Stimulated activated CD4-positive, alpha-beta T cell treated with anti-CD3 and anti-CD28 coated beads, TNF-alpha, amount 100 ng/mL, for 48 hours (primary cell): Measurements from ENCODE around the gene SDCBP2.

ENCODE experiments used
- DNase-seq, 3 donors: peaks; one replicate each; pipeline ENCODE4 v3.0.0-alpha.2; 2020; ENCODE audit warnings: low read depth in 3 of 3

SDCBP2 gene

DNA sequence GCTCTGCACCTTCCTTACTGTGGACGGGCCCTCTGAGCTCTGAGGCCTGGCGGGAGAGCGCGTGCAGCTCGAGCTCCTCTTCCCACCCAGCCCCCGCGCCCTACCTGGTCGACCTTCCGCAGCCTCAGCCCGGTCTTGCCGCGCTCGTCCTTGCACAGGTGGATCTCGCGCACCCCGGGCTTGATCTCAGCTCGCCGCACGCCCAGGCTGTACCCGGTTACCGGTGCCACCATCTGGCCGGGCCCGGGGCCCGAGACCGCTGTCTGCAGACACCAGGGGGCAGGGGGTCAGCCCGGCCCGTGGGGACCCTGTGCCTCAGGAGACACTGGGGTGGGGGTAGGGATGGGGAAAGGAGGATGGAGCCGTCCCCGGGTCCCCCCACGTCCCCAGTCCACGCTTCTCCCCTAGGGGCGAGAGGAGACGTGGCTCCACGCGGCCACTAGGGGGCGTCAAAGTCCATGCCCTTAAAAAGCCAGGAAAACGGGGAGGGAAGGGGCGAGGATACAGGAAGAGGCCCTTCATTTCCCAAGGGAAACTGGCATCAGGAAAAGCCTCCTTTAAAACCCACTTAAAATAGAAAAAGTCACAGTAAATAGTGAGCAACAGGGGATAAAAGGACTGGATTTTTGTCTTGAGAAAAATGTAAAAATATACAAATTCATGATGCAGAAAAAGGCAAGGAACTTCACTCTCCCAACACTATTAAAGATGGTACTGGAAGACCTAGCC lies 15.5 kb downstream of the SDCBP2 start:
- DNase-seq = peak in 2 of 3 donors; percentile 41 to 67

DNA sequence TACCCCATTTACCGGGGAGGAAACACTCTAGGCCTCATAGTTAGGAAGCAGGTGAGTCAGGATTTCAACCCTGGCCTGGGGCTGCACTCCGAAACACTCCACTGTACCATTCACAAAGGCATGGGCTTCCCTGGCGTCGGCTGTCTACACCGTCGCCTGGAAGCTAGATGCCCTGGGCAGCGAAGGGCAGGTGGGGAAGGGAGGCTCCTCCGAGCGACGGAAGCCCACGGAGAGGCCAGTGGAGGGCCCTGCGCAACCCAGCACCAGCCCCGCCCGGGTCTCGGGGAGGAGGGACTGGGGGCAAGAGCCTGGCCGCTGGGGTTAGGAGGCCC lies 16.1 kb downstream of the SDCBP2 start:
- no peak for DNase-seq

- no peak for DNase-seq
These were observed 16.6 kb downstream of the SDCBP2 start for GRCh38 chr20:1312308-1312707.

GRCh38 chr20:1310506-1311190 lies 18.3 kb downstream of the SDCBP2 start:
- DNase-seq = no peak

DNA sequence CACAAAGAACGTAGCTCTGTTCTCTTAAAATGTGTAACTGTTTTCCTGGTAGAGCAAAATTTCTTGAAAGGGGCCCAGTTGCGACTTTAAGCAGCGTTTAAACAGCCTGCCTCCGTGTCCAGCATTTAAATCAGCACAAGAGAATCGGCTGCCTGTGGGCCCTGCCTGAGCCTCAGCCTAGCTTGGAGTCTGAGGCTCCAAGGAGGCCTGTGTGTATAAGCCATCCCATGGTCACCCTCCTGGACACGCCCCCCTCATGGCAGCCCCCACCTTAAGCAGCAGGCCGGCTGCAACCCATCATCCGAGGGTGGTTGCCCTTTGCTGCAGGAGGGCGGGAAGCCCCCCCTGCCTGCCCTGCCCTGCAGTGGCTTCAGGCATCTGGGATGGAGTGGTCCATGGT lies 18.9 kb downstream of the SDCBP2 start:
- no peak for DNase-seq

DNA sequence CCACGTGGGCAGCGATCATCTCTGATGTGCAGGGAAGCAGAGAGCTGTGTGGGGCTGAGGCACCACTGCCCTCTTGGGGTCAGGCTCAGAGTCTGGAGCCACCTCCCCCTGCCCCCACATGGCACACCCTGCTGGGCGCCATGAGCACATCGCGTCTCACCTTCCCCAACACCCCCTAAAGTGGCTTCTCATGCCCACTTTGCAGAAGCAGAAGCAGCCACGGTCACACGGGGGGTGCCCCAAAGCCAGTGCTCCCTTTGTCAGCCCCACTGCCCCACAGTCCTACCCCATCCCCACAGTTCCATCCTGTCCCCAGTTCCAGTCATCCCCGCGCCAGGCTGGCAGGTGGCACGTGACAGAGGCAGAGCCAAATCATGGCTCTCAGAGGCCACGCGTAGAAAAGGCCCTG lies 19.5 kb downstream of the SDCBP2 start:
- no peak for DNase-seq

DNA sequence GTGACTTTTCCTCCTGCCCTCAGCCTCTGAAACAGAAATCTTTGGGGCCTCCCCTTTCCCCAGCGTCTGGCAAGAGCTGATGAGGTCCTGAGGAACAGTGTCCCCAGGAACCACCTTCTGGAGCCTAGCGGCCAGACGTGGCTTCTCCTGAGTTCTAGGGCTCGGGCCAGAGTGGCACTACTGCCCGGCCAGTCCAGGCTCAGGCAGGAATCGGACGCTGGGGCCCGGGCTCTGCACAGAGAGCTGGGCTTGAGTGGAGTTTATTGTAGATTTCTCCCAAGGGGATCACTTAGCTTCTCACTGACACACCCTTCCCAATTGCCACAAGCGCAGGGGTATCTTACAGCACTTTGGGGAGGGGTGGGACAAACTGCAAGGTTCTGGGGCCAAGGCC lies 20.2 kb downstream of the SDCBP2 start:
- no peak for DNase-seq

GRCh38 chr20:1308067-1308701 lies 20.8 kb downstream of the SDCBP2 start:
- no peak for DNase-seq

DNA sequence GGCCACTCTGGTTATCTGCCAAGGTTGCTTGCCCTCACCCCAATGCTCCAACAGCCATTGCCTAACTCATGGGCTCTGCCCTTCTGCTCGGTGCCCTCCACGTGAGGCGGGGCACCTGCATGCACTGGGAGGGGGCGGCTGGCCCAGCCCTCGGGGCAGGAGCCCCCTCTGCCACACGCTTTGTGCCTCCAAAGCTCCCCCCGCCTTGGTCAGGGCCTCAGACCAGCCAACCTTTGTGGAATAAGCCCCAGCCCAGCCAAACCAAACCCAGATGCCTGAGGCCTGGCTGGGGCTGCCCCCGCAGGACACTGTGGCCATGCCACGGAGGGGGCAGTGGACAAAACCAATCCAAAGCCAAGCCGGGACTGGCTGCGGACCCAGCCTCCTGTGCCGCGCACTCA lies 21.4 kb downstream of the SDCBP2 start:
- DNase-seq = no peak

DNA sequence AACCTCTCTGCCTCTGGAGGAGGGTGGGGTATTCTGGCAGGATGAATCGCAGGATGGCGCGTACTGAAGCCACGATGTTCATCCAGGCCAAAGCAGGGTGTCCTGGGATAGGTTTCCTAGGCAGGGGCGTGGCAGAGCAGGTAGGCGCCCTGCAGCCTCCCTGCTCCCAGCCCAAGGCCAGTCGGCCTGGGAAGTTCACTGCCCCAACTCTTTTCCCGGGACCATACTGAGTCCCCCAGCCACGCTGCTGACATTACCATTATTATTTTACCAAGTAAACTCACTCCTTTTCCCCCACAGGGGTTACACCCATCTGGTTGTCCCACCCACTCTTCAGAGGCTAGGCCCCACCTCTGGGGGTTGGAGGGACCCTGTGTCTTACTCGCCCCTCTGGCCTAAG lies 21.8 kb downstream of the SDCBP2 start:
- DNase-seq = no peak

- no peak for DNase-seq
These were observed 22.4 kb downstream of the SDCBP2 start for GRCh38 chr20:1306316-1307135.

GRCh38 chr20:1305712-1306111 lies 23.2 kb downstream of the SDCBP2 start:
- no peak for DNase-seq

- DNase-seq = no peak
These were observed 24.0 kb downstream of the SDCBP2 start for GRCh38 chr20:1304710-1305515.

DNA sequence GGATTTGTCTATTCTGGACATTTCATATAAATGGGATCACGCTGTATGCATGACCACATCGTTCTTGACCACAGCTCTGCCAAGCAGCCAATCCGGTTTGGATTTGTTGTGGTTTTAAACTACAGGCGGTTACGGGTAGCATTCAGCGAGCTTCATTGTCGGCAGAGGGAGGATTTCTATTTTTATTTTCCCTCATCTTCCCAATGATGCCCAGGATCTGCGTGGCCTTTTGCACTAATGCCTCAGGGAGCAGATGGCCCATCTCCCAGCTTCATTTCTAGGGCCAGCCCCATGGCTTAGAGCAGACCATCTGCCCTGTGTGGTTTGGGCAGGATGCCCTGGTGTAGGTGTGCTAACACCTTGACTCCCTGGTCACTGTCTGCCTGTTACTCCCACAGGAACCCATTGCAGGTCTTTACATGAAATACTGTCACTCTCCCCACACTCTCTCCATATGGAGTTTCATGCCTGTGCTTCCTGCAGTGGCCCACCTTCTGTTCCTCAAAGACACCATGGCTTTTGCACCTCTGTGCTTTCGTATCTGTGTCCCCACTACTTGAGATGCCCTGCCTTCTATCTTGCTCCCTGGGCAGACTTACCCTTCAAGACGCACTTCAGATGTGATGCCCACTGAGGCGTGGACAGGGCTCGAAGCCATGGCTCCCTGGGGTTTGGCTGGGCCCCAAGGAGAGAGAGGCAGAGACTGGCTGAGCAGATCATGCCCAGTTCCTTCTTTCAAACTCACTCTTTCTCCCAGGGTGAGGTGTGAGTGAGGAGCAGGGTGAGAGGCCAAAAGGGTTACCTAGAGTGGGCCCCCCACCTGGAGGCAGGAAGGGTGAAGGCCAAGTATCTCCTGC lies 26.0 kb downstream of the SDCBP2 start:
- DNase-seq = no peak

DNA sequence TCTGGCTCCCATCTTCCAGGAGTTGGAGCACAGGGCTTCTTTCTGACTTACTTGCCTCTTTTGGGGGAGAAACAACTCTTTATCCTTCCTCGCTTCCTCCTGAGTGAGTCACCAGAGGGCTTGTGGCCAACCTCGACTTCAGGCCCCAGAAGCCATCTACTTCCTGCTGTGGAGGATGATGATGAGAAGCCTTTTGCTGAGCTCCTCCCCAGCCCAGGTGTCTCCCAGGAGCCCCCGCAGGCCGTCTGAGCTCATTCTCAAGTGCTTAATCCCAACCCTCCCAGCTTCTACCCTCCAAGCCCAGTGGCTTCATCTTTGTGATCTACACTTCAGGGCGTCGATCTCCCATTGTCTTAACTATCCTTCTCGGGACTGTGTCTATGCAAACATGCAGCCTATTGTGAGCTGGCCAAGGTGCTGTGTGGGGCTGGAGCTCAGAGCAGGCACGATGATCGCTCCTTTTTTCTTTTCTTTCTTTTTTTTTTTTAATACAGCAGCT lies 27.9 kb downstream of the SDCBP2 start:
- DNase-seq = peak in 2 of 3 donors; percentile 44 to 48

DNA sequence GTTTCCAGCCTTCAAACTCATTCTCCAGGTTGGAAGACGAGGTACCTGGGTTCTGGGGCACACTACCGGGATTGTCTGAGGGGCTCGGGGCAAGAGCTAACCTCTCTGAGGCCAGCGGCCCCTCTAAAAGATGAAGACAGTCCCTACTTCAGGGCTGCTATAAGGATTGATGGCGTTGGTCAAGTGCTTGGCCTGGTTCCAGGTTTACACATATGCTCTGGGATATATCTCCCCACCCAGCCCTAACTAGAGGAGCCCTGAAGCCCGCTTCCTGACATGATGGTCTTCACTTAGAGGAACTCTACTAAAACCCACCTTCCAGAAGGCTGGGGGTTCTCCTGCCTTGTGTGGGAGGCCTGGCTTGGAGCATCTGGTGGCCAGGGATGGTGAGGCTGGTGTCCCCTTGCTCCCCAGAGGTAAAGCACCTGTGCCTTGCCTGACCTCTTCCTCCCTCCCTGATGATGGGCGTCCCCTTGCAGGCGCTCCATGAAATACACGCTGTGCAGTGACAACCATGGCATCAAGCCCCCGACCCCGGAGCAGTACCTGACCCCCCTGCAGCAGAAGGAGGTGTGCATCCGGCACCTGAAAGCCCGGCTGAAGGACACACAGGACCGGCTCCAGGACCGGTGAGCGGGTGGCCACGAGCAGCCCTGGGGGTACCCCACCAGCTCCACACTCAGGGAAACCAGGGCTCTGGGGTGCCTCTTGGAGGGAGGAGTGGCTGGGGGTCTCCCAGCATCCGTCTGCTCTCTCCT lies 28.7 kb downstream of the SDCBP2 start:
- DNase-seq = no peak

DNA sequence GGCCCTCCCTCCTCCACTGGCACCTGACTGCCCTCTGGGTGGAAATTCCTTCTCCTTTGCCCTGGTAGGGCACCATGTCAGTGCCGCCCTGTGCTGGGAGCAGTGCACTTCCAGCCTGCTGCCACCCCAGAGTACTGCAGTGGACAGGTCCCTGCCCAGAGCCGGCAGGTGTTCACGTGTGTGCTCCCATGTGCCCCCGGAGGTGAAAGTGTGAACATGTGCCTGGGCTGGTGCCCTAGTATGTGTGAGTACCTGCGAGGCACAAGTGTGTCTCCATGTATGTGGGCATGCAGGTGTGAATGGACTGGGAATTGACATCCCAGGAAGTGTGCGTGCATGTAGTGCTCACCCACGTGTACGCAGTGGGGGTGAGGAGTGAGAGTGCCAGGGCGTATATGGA lies 29.4 kb downstream of the SDCBP2 start:
- DNase-seq = peak in 1 of 3 donors; percentile 11

GRCh38 chr20:1298888-1299511 lies 29.9 kb downstream of the SDCBP2 start:
- DNase-seq = no peak

DNA sequence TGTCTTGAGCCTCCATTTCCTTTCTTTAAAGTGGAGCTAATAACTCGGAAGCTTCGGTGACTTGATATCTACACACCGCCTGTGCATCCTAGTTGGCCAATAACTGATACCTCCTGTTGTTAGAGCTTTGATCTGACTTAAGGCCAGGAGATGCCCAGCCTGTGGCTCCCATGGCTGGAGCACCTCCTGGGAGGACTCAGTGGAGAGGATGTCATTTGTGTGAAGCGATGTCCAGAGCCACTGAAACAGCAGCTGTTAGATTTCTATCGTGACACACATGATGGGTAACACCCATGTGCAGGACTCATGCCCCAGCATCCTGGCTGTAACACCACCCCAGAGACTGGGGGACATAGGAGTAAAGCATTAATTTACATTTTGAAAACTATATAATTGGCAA lies 30.8 kb downstream of the SDCBP2 start:
- DNase-seq = no peak
